PFSK-1 (cell line): ENCODE results near the gene MUS81.

Source experiments
- FOXP2 ChIP-seq: optimal IDR thresholded peaks from 2 replicates; pipeline ENCODE3; 2011; ENCODE audit warnings: borderline replicate concordance, control low read depth, inconsistent platforms; ENCODE audit not compliant: insufficient read depth; ENCODE audit errors: extremely low read length, extremely low read depth
- POLR2AphosphoS5 ChIP-seq: IDR thresholded peaks from 2 replicates; pipeline ENCODE4 v1.6.1; 2012; ENCODE audit warnings: low read depth, mild to moderate bottlenecking, control low read depth, low read length, moderate library complexity
- REST ChIP-seq, 2 experiments: IDR thresholded peaks; 2 replicates each; pipeline versions ENCODE4 v1.6.1 to v1.8.0; 2011 to 2012; ENCODE audit warnings: low read depth in 2 of 2, low read length in 2 of 2, control low read depth in 1 of 2, inconsistent platforms in 1 of 2, mild to moderate bottlenecking in 1 of 2, moderate library complexity in 1 of 2; ENCODE audit not compliant: insufficient read depth in 1 of 2
- SIN3A ChIP-seq: IDR thresholded peaks from 2 replicates; pipeline ENCODE4 v1.6.1; 2012; ENCODE audit warnings: mild to moderate bottlenecking, low read length, moderate library complexity, borderline replicate concordance; ENCODE audit not compliant: insufficient read depth

- TF ChIP-seq FOXP2, result no peak
- TF ChIP-seq POLR2AphosphoS5, result no peak
- no peak for TF ChIP-seq REST (IDR thresholded peaks at IDR 0.05; ENCODE audit: insufficient read depth in 1 of 2, low read depth in 2 of 2, low read length in 2 of 2)
- no peak for TF ChIP-seq SIN3A
These were observed 6.5 kb downstream of the MUS81 start for GRCh38 chr11:65866509-65867283.
